Left lobe of liver (tissue), 2 donors: Measurements from ENCODE around the gene SPATA24. TPM values are rescaled to one million over a fixed set of nuclear protein-coding genes. Genes with fewer than 3 reads are reported as not detected.
A peak's percentile ranks its signal among the peaks of the same experiment; 100 is the strongest.
"Not testable (repeated sequence)": the region's sequence is repeated elsewhere in the genome, so short reads cannot be mapped to it uniquely, and the experiment has no call there.

ENCODE experiments used
- ATAC-seq: fragments of 200-7000 bp; cut with Tn5 transposase; one replicate; pipeline ENCODE4 v1.9.1; 2020; ENCODE audit warnings: mild to moderate bottlenecking, moderate library complexity
- DNase-seq: peaks from one replicate; pipeline ENCODE4 v3.0.0-alpha.2; 2020; ENCODE audit warnings: low spot score
- total RNA-seq: library from RNA; stranded (reverse); gene quantifications from one replicate; pipeline ENCODE4 v1.2.1, GENCODE V29; 2021
- donor health status: DM: no; HTN: no; CAD: no; lungs with moderate emphysema.
- donor health status: DM: no; HTN: yes; CAD: no.

The SPATA24 gene
- total RNA-seq, 1 donor from 2014 or later, result 2.2 TPM

DNA sequence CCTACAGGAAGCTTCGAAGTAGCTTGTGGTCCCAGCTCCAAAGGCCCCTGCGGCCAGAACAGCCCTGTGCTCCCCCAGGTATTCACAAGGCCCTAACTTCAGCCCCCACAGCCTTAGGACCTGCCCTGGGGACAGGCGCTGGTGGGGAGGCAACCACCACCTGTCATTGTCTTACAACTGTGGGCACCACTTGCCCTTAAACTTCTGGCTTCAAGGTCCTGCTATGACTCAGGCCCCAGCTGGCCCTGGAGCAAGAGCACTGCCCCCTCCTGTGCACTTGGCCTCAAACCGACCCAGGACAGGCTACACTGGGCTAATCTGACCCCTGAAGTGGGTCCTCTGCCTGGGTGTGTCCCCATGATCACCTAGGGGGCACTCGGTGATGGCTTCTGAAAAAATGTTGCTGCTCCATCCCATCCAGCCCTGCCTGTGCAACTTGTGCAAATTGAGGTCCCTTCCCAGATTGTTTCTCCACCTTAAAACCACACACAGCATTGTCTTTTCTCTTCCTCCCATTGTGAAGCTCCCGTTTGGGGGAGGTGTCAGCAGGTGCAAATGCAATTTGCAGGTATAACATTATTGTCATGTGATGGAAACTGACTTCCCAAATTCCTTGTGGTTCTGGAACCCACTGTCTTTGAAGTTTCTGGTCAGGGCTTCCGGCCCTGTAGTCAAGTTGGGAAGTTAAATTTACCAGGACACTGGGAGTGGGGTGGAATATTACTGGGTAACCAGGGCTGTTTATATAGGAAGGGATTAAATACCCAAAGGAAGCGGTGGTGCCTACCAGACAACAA is 7.8 kb downstream of the SPATA24 start:
- no peak for DNase-seq
- no peak for ATAC-seq

DNA sequence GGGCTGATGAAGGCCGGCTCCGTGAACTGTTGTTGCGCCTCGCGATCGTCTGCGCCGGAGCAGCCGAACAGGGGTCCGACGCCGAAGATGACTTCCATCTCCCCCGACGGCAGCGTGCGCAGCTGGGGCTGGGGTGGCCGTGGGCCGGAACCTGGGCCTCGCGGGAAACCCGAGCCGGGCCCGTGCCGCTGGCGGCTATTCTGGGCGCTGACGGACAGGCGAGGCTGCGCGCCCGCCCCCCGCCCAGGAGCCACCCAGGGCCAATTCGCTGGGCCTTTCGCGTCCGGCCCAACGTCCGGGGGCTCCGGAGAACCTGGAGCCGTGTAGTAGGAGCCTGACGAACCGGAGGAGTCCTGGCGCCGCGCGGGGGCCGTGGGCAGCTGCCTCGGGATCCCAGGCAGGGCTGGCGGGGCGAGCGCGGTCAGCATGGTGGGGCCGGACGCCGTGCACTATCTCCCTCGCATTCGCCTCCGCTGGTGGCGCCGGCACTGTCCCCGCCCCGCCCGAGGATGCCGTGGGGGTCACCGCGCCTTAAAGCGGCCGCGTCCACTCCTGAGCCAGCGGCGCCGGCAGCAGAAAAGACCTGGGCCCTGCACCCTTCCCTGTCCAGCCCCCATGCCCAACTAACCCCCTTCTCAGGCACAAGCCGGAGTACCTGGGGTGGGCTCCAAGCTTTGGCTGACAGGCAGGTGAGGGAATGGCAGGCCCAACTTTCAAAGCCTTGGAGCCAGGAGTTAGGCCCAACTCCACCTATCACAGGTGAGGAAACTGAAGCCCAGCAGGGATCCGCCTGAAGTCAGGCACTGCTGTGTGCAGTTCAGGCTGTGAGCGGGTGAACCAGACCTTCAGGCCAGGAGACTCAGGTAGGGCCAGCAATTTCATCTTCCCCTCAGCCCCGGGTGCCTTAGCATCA is 9.0 kb downstream of the SPATA24 start, which contains the start of gene PROB1:
Gene PROB1 (minus strand): TSS at position 451 of the 913 bp plus-strand sequence. CDS start 23 bp downstream, at position 428.
- ATAC-seq (peak; percentile 50), DNase-seq (no peak)

DNA sequence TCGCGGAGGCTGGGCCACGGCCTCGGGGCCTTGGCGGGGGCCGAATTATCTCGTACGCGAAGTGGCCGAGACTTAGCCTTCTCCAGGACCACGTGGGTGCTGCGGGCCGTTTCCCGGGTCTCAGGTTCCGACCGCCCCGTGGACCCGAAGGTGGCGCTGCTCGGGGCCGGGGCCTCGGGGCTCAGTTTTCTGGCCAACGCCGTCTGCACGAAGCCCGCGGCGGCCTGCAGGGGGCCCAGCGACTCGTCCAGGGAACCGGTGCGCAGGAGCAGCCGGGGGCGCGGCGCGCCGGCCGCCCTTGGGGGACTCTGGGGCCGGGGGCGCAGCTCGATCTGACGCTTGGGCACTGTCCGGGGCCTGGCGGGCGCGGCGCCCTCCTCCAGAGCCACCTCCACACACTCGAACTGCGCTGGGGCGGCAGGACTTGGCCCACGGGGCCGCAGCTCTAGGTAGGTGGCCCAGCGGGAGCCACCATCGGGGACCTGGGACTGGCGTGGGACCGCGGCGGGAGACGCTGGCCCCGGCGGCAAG is 9.7 kb downstream of the SPATA24 start:
- ATAC-seq, result peak; percentile 54
- DNase-seq, result no peak

DNA sequence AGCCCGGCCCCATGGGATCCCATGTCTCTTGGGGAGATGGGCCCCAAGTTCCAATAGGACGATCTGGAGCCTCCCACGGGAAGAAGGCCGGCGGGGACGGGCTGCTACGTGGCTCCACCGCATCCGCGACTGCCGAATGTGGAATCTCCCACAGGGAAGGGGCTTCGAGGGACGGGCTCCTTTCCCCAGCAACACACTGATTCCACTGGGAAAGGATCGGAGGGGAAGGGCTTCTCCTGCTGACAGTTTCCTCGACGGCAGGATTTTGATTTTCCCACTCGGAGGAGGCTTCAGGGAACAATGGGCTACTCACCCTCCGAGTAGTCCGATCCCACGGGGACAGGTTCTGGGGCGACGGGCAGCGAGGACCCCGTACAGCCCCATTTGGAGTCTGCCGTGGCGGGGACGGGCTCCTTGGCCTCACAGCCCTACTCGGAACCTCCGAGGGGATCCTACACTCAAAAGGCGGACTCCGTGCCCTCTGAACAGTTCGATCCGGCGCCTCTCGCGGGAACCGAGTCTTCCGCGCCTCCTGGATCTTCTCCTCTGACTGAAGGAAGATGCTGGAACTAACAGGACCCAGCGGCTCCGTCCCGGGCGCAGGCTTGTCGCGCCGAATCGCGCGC is 10.3 kb downstream of the SPATA24 start:
- no peak for DNase-seq

DNA sequence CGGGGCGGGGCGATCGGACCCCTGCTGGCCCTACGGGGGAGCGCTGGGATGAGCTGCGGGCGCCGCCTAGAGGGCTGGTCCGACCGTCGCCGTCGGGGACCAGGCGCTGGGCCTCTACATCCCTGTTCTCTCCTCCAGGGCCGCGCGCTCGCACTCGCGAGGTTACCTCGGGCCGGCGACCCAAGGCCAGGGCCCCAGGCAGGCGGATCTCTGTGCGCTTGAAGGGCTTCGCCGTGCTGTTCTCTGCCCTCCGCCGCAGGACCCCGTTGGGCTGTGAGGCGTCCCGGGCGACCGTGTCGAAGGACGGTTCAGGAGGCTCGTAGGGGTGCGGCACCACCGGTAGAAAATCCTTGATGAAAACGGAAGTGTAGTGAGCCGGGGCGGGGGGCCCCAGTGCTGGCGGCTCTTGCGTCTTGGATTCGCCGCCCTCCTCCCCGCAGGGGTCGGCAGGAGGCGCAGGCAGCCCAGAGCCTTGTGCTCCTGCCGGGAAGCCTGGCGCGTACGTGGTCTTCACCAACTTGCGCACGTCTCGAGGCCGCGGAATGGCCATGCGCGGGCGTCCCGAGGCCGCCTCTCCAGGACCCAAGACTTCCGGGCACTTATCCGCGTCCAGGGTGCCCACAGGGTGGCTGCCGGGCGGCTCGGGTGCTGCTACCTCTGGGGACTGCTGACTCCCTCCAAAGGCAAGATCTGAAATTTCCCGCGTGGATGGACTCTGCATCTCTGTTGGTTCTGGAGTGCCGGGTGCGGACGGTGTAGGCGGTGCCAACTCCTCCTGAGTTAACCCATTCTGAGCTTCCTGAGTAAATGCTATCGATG is 11.0 kb downstream of the SPATA24 start:
- no peak for DNase-seq
- ATAC-seq, result peak; percentile 67

More for the DNA sequence above, 10.3 kb downstream of the SPATA24 start:
- no peak for ATAC-seq

DNA sequence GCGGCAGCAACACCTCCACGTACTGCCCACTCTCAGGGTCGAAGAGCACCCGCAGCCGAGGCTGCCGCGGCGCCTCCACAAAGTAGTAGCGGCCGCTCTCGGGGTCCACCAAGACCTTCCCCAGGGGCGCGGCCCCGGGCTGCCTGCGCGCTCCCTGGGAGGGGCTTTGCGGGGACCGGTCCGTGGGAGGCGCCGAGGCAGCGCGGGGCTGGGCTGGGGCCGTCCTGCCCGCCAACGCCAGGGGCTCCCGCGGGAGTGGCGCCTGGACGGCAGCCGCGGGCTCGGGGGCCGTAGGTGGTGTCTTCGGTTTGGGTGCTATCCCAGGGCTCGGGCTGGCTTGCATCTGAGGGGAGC is 11.6 kb downstream of the SPATA24 start:
- ATAC-seq, result no peak
- DNase-seq, result no peak

DNA sequence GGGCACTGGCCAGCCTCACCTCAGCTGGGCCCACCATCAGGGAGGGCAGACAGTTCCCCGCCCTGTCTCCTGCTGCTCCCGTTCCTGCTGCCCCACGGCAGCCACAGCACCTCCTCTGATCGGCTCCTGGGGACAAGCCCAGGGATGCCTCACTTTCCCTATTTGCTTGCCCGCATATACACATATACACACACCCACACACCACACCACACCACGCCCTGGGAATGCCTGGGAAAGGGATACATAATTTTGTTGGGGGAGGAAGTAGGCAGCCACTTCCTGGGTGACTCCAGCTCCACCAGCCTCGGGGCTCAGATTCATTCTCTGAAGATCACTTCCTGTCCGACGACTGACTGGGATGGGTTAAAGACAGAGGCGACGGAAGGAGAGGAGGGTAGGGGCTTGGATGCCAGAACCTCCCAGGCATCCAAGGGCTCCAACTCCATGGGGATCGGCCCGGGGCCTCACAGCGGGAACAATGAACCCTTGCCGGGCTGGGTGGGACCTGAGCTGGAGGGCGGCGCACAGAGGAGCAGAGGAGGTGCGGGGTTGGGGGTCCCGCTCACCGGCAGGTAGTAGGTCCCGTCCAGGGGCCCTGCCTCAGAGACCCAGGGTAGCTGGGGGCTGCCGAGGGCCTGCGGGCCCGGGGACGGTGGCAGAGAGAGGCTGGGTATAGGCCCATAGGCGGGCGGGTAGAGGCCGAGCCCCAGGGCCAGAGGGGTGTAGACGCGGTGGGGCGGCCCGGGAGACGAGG is 12.1 kb downstream of the SPATA24 start:
- ATAC-seq, result no peak
- DNase-seq, result no peak

DNA sequence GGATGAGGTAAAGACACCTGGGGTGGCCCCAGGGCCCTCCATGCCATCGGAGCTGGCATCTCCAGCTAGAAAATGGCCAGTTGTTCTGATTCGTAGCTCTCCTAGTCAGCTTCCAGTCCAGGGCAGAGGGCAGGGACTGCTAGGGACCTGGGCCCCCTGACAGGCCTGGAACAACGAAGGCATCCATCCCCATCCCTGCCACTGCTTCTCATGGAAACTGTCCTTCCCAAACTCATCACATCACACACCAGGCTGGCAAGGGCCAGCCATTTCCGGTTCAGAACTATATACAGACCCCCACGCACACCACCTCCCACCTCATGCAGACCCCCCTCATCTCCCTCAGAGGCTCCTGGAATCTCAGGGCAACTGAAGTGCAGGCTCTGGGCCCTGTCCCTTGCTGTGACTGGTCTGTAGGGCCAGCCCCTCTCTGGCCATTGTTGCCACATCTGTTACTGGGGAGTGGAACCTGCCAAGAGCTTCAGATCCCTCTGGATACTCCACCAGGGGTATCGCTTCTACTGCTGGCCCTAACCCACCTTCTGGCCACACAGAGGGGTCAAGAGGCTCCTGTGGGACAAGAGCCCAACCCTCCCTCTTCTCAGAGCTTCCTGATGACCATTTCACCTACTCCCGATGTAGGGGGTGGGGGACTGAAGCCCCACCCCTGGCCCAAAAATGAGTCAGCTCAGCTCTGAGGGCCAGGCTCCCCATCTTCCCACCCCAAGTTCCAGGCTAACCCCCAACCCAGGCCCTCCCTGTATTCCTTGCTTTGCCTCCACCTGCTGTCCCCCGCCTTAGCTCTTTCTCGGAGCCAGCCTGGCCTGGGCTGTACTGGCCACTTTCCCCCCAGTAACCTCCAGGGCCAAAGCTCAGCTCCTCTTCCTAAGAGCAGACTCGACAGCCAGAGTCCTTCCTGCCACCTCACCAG is 13.0 kb downstream of the SPATA24 start:
- no peak for DNase-seq

DNA sequence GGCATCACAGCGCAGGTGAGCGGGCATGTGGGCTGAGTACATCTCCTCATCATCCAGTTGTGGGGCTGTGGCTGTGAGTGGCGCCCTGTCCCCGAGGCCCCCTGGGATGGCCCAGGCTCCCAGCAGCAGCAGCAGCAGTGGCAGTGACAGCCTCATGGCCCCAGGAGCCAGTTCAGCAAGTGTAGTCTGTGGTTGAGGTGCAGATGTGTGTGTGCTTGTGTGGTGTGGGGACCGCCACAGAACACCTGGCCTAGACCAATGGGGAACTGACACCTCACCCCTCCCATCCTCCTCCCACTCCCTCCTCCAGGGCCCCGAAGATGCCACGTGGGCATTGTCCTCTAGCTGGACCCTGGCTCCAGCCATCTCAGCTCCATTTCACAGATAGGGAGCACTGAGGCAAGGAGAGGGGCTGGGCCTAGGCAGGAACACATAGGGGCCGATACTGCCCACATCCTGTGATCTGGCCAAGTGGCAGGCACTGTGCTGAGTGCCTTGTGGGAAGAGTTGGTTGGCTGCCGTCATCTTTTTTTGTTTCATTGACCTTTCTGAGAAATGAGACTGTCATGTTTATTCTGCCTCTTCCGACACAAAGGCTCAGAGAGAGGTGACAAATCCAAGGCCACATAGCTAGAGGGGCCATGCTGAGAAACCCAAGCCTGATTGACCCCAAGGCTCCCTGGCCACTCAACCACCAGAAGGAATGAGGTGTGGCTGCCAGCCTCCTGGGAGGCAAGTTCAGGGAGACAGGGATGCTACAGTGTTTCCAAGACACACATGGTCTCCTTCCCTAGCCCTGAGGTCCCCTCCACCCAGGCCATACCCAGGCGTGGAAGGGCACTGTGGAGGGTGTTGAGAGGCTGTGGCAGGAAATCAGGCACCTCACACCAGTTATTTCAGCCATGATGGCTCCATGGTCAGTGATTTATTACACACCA is 13.9 kb downstream of the SPATA24 start, which contains the start of gene MZB1:
Gene MZB1 (minus strand): TSS at position 213 of the 938 bp plus-strand sequence. CDS start 57 bp downstream, at position 156.
- ATAC-seq (no peak), DNase-seq (no peak)

More for the DNA sequence above, 13.0 kb downstream of the SPATA24 start:
- ATAC-seq, result no peak

DNA sequence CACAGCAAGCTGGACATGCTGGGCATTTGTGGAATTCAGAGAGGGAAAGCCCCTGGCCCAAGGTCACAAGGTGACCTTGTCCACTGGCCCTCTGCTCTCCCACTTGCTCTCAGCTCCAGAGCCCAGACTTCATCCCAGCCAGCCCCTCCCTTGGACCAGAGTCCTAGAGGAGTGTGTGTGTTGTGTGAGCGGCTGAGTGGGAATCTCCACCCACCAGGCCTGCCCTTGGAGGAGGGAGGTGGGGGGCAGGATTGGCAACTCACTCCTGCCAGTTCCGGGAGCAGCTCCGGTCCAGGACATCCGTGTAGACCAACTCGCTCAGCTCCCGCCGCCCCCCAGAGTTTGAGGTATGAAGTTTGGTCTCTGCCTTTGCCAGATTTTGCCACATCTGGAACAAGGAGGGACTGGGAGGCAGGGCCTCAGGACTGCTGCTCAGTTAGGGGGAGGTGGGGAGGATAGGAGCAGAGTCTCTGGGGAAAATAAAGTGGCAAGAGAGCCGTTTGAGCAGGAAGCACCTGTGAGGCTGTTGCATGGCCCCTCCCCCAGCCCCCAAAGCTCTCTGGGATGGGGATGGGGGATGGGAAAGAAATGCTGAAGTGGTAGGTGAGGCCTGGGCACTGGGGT is 15.6 kb downstream of the SPATA24 start:
- no peak for ATAC-seq
- DNase-seq, result no peak

DNA sequence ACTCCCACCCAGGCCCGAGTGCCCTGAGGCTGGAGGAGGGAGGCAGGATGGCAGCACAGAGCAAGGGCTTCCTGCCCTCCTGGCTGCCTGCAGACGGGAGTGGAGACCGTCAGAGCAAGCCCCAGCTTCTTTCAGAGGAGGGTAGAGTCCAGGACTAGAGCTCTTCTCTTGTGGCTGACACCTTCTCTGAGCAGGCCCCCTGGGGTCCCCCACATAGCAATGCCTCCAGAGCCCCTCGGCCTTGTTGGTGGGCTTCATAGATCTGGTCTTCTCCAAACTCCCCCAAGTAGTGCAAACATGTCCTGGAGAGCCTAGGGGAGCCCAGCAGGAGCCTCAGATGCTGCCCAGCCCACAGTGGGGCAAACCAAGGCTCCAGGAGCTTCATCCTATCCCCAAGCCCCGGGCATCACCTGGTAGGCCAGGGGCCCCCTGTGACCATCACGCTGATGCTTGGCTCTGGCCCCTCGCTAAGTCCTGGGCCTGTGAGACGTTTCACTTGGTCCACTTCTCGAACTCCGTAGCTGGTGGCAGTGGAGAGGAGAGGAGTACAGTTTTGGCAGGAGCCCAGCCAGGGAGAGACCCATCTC is 16.2 kb downstream of the SPATA24 start:
- ATAC-seq (no peak), DNase-seq (no peak)

DNA sequence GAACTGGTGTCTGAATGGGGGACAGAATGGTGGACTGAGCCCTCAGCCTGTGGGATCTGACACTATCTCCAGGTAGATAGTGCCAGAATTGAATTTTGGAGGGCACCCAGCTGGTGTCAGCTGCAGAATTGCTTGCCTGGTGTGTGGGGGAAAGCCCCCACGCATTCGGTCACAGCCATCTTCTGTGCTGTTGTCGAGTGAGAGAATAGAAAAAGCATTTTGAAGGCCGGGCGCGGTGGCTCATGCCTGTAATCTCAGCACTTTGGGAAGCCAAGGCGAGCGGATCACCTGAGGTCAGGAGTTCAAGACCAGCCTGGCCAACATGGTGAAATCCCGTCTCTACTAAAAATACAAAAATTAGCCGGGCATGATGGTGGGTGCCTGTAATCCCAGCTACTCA is 16.9 kb downstream of the SPATA24 start:
- ATAC-seq, DNase-seq: not testable (repeated sequence)

DNA sequence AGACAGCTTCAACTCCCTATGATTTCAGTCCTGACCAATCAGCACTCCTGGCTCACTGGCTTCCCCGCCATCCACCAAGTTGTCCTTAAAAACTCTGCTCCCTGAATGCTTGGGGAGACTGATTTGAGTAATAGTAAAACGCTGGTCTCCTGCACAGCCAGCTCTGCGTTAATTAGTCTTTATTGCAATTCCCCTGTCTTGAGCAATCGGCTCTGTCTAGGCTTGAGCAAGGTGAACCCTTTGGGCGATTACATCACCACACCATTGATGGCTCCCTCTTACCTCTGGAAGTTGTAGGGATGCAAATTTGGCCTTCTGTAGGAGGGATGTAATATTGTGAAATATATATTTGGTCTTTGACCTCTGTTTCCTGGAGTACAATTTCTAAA is 17.8 kb downstream of the SPATA24 start:
- ATAC-seq (no peak), DNase-seq (no peak)

DNA sequence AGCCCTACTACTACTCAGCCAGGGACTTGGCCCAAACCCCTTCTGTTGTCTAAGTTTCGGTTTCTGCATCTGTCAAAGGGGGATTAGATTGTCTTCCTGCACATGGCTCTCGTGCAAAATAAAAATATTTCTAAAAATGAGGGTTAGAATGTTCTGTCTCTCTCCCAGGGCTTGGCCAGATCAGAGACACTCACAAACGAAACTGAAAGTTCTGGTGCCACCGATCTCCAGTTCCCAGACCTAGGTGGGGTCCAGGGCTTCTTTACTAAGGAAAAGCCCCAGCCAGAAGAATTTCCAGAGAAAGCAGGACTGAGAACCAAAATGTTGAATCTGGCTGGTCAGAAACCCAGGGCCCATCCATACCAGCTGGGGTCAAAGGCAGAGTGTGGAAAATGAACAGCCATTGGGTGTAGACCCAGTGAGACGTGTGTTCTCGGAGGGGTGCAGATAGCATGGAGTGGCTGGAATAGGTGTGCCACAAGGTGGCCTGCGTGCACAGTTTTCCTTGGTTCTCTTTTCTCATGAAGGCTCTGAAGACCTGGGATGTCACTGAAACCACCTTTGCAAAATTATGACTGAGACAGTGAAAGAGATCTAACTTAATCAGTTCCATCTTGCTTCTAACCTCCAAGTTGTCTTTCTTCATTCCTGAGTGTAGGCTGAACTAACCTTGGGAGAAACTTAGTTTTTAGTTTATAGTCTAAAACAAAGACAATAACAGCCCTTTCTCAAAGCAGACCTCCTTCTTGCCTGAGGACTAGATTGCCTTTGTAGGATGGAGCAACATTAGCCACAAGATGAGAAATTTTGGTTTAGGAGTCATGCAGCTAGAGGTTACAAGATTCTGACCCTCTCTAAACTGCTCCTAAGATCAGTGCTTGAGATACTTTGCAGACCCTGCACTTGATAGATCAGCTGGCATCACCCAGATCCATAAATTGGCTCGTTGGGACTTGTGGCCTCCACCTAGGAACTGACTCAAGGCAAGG is 18.5 kb downstream of the SPATA24 start:
- no peak for DNase-seq
- peak; percentile 58 for ATAC-seq

DNA sequence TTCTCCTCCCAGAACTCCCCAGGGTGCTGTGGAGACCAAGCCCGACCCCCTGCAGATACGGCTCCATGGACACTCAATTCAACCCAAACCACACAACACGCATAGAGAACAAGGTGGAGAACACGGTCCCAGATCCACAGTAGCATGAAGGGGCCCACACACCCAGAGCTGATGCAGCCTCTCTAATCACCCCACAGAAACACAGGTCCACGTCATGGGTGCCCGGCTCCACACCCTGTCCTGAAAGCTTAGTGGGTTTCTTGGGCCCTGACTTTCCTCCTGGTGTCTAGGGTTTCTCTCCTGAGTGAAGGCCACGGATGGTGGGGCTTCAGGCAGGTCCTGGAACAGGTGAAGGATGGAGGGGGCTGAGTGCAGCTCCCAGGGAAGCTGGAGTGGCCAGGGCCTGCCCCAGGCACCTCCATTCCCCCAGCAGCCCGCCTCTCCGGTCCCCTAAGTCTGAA is 19.3 kb downstream of the SPATA24 start:
- ATAC-seq (no peak), DNase-seq (no peak)
